Common myeloid progenitor, CD34-positive (primary cell): Measurements from ENCODE around the gene RBM39.

Experiments
- CTCF ChIA-PET: fragments of 350-600 bp; sonication (Branson Sonifier 250); formaldehyde crosslinking; loops from one replicate; lab custom pipeline; 2021; ENCODE audit warnings: antibody characterized with exemption; lab: Charles Lee
- POLR2A ChIA-PET: fragments of 350-600 bp; sonication (Branson Sonifier 250); formaldehyde crosslinking; loops from one replicate; lab custom pipeline; 2021; ENCODE audit warnings: antibody characterized with exemption; lab: Charles Lee
- DNase-seq, 3 donors: peaks; one replicate each; pipeline versions ENCODE4 v3.0.0 to v3.0.0-alpha.2; 2013
- H3K27ac ChIP-seq, 2 experiments: 1 replicate in 1 of 2; 2 replicates in 1 of 2; pipeline ENCODE4 v1.7.0; 2013; ENCODE audit warnings: inconsistent platforms in 2 of 2, low read length in 2 of 2, mild to moderate bottlenecking in 2 of 2, low read depth in 1 of 2, moderate library complexity in 1 of 2; ENCODE audit not compliant: severe bottlenecking in 2 of 2, insufficient read depth in 1 of 2, poor library complexity in 1 of 2
- H3K27me3 ChIP-seq, 5 experiments: replicated peaks in 2 of 5; 1 replicate in 3 of 5; 2 replicates in 2 of 5; pipeline versions ENCODE4 v1.6.1 to v1.7.0; 2013; ENCODE audit warnings: low read length in 4 of 5, mild to moderate bottlenecking in 2 of 5, moderate library complexity in 2 of 5, inconsistent platforms in 1 of 5; ENCODE audit not compliant: insufficient read depth in 5 of 5, control insufficient read depth in 4 of 5
- H3K36me3 ChIP-seq, 4 experiments: 1 replicate in 2 of 4; 2 replicates in 2 of 4; pipeline versions ENCODE4 v1.6.1 to v1.7.0; 2013; ENCODE audit warnings: low read length in 3 of 4, control low read depth in 1 of 4, mild to moderate bottlenecking in 1 of 4; ENCODE audit not compliant: control insufficient read depth in 4 of 4, insufficient read depth in 4 of 4
- H3K4me1 ChIP-seq, 4 experiments: 1 replicate in 3 of 4; 2 replicates in 1 of 4; pipeline versions ENCODE4 v1.6.1 to v1.7.1; 2013; ENCODE audit warnings: low read length in 3 of 4, mild to moderate bottlenecking in 3 of 4, control low read depth in 1 of 4, inconsistent platforms in 1 of 4, moderate library complexity in 1 of 4; ENCODE audit not compliant: control insufficient read depth in 4 of 4, insufficient read depth in 4 of 4; ENCODE audit errors: control extremely low read depth in 1 of 4
- H3K4me3 ChIP-seq, 7 experiments: 1 replicate in 4 of 7; 2 replicates in 3 of 7; pipeline versions ENCODE4 v1.5.1 to v1.7.0; 2013; ENCODE audit warnings: mild to moderate bottlenecking in 7 of 7, low read length in 6 of 7, moderate library complexity in 6 of 7, inconsistent platforms in 2 of 7, low read depth in 2 of 7, control low read depth in 1 of 7; ENCODE audit not compliant: insufficient read depth in 4 of 7, control insufficient read depth in 1 of 7; ENCODE audit errors: extremely low read depth in 1 of 7
- H3K9me3 ChIP-seq, 5 experiments: 1 replicate in 4 of 5; 2 replicates in 1 of 5; pipeline versions ENCODE4 v1.6.1 to v1.7.1; 2013; ENCODE audit warnings: low read length in 4 of 5, mild to moderate bottlenecking in 2 of 5, inconsistent platforms in 1 of 5, low read depth in 1 of 5, moderate library complexity in 1 of 5; ENCODE audit not compliant: control insufficient read depth in 4 of 5, insufficient read depth in 2 of 5; ENCODE audit errors: control extremely low read depth in 1 of 5
- WGBS: methylation state at CpG from one replicate; pipeline ENCODE4 v1.1.5; 2013; ENCODE audit not compliant: insufficient coverage; 5-methylcytosine and 5-hydroxymethylcytosine counted together

Gene RBM39

DNA sequence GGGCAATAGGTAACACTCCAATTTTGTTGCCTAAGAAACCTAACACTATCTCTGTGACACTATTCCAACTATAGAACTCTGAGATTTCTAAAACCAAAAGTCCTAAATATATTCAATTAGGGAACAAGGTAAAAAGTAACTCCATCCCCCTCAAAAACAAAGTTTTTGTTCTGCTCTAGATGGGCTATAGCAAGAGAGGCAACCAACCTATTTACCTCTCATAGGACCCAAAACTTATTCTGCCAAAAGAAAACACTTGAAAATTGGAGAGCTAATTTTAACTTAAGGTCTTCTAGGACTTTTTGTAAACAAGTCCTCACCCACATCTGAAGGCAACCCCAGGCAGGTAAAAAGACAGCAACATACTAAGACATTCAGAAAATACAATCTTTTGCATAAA lies 7.7 kb downstream of the RBM39 start:
- ChIA-PET POLR2A (interaction anchor here (1.1 to 2.3 kb wide), 2 partner anchors 11 to 38 kb away, joined by 3 to 6 read pairs; partner anchors contain the start of gene PHF20), CTCF (interaction anchor here (1.0 to 1.4 kb wide), 3 partner anchors 9 to 150 kb away, joined by 3 read pairs; no protein-coding TSS in a partner anchor)
- no peak for DNase-seq
- Histone ChIP-seq H3K9me3 (no peaks in the 10 kb centered on the region), H3K4me1 (peaks cover 3 to 15% (median 7%) of the 10 kb centered on the region in 4 experiments), H3K27me3 (no peaks in the 10 kb centered on the region), H3K4me3 (no peak overlapping the region), H3K36me3 (peaks cover 38 to 96% (median 70%) of the 10 kb centered on the region in 4 experiments), H3K27ac (no peak overlapping the region)

DNA sequence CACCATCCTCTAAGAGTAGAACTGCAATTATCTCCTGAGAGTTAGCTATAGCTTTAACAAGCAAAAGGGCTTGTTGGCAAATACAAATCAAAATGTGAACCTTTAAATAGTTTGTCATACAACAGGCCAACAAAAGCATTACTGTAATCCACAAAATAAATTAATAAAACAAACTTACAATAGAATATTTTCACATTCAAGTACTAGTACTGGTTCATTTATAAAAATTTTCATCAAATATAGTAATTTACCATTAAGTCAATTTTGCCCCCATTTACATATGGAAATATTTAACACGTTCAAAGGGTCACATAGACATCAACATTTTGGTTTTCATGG lies 9.4 kb downstream of the RBM39 start:
- H3K36me3 ChIP-seq = peaks cover 33 to 95% (median 65%) of the 10 kb centered on the region in 4 experiments
- DNase-seq = no peak
- H3K4me3 ChIP-seq = no peak overlapping the region
- peaks cover 0 to 4% (median 1%) of the 10 kb centered on the region in 4 experiments for H3K4me1 ChIP-seq
- H3K27me3 ChIP-seq = no peaks in the 10 kb centered on the region
- CTCF ChIA-PET = no interaction called here
- H3K27ac ChIP-seq = no peak overlapping the region
- H3K9me3 ChIP-seq = no peaks in the 10 kb centered on the region
- WGBS = 100% methylated on average over 1 of the region's 1 CpG
- POLR2A ChIA-PET = interaction anchor here (0.6 to 0.7 kb wide), 2 partner anchors 9 to 10 kb away, joined by 3 to 4 read pairs; partner anchors contain the start of gene RBM39

DNA sequence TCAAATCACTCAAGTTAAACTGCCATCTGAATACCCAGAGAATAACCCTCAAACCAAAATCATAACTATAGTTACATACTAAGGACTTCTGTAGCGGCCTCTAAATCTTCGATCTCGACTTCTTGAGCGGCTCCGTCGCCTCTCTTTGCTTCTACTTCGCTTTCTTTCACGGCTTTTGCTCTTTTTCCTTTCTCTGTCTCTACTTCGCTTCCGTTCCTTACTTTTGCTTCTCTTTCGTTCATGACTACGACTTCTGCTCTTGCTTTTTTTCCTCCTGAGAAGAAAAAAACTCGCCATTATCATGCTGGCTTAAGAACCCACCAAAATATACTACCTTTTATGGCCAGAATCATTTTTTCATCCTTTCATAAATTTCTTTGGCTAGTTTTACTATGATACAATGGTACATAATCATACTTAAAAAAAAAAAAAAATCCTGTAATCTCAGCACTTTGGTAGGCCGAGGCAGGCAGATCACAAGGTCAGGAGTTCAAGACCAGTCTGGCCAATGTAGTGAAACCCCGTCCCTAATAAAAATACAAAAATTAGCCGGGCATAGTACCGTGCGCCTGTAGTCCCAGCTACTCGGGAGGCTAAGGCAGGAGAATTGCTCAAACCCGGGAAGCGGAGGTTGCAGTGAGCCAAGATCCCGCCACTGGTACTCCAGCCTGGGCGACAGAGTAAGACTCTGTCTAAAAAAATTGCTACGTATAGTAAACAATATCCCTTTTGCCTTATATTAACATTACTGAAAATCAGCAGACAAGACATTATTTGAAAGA lies 10.0 kb downstream of the RBM39 start:
- no peak for DNase-seq
- Histone ChIP-seq H3K27ac (no peak overlapping the region), H3K36me3 (peaks cover 33 to 94% (median 67%) of the 10 kb centered on the region in 4 experiments), H3K27me3 (no peaks in the 10 kb centered on the region), H3K4me3 (no peak overlapping the region), H3K9me3 (no peaks in the 10 kb centered on the region), H3K4me1 (peaks cover 0 to 4% (median 1%) of the 10 kb centered on the region in 4 experiments)
- ChIA-PET CTCF (no interaction called here), POLR2A (interaction anchor here (0.7 kb wide), 1 partner anchor 10 kb away, joined by 3 read pairs; the partner anchor contains the start of gene RBM39)
- 95% methylated on average over 22 of the region's 24 CpGs for WGBS

DNA sequence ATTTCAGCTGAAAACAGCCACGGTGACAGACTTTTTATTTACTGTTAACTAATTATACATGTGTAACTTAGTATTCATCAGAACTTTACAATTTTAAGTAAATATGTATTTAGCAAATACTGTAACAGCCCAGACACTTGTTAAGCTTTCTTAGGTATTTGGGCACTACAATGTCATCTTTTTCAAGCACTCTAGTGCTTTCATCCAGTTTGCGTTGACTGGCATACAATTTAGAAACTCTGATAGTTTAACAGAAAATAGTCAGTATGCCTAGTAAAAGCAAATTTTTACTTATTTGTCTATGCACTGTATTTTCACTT lies 10.6 kb downstream of the RBM39 start:
- H3K36me3 ChIP-seq = peaks cover 32 to 94% (median 71%) of the 10 kb centered on the region in 4 experiments
- WGBS = no CpG with 5 or more reads among the region's 2 CpGs
- ChIA-PET POLR2A (interaction anchor here (0.9 kb wide), 1 partner anchor 40 kb away, joined by 3 read pairs; the partner anchor contains the start of gene PHF20), CTCF (interaction anchor here (1.2 kb wide), 1 partner anchor 152 kb away, joined by 3 read pairs; no protein-coding TSS in a partner anchor)
- no peaks in the 10 kb centered on the region for H3K9me3 ChIP-seq
- peaks cover 0 to 4% (median under 1%) of the 10 kb centered on the region in 4 experiments for H3K4me1 ChIP-seq
- H3K27ac ChIP-seq = no peak overlapping the region
- no peaks in the 10 kb centered on the region for H3K27me3 ChIP-seq
- H3K4me3 ChIP-seq = no peak overlapping the region
- peak in 1 of 3 donors; percentile 0 for DNase-seq

DNA sequence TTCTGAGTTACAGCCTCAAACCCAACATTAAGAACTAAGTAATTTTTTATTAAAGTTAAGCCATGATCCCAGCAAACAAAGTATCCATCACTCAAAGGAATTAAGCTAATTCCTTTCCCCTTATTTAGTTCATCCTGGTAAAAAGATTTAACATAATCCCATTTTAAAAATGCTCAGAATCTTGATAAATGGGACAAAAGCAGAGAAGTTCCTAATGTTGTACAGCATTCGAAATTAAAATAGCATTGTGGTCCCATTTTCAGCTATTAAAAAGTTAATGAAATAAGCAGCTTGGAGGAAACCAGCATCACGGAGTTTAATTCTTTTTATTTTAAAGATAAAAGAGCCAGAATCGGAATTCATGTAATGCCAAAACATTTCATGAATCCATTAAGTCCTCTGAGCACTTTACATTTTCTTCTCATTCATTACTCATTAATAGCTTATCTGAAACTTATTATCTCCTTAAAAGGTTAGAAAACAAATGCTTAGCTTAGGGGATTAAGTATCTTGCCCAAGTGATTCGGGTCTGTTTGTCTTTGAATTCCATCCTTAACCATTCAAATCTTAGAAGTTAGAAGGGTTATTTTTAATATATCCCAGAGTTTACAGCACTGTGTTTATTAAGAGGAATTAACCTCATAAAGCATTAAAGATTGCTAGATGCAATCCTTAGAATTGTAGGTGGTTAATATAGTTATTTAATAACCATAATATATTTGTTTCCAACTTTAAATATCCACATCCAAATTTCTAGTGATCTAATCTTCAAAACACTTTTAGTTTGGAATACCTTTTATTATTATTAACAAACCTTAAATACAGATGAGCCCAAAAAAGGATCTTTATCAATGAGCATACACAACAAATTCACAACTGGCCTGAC lies 11.2 kb downstream of the RBM39 start:
- DNase-seq = peak in 1 of 3 donors; percentile 0
- Histone ChIP-seq H3K4me1 (peaks cover 0 to 4% (median 0%) of the 10 kb centered on the region in 4 experiments), H3K9me3 (no peaks in the 10 kb centered on the region), H3K36me3 (peaks cover 30 to 93% (median 71%) of the 10 kb centered on the region in 4 experiments), H3K4me3 (no peak overlapping the region), H3K27me3 (no peaks in the 10 kb centered on the region), H3K27ac (no peak overlapping the region)
- POLR2A ChIA-PET = interaction anchor here (0.6 to 0.9 kb wide), 3 partner anchors 12 to 41 kb away, joined by 3 to 4 read pairs (median 3); partner anchors contain the start of genes PHF20 and RBM39
- CTCF ChIA-PET = interaction anchor here (0.8 to 3.4 kb wide), 5 partner anchors 12 to 152 kb away, joined by 3 to 17 read pairs (median 3); no protein-coding TSS in a partner anchor
- 100% methylated on average over 1 of the region's 4 CpGs for WGBS

DNA sequence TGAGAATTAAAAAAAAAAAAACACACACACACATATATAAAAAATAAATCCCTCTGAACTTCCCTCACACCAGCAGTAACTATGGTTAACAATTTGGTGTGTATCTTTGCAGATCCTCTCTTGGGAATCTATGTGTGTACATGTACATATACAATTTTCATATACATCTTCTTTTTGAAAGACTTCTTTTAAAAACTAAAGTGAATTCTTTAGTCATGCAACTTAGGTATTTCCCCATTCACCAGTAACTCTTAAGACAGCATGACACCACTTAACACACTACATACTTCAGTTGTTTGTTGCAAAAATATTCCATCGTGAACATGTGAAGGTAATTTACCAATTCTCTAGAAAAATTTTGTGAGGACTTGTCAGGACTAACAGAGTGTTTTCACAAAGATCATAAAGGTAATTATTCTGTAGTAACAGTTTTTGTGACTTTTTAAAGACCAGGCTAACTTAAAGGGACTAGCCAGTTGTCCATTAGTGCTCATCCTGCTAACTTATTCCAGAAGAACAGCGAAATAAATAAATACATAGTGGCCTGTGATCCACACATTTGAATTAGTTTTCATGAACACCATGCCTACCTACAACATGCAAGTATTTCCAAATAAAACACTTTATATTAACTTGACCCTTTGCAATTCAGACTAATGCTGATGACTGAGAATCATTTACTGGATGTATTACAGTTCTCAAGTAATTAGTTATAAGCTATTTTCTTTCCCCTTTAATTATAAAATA lies 12.1 kb downstream of the RBM39 start:
- no peak overlapping the region for H3K4me3 ChIP-seq
- 100% methylated on average over 1 of the region's 2 CpGs for WGBS
- H3K36me3 ChIP-seq = peaks cover 31 to 93% (median 71%) of the 10 kb centered on the region in 4 experiments
- H3K4me1 ChIP-seq = peaks cover 0 to 2% (median 0%) of the 10 kb centered on the region in 4 experiments
- no peaks in the 10 kb centered on the region for H3K27me3 ChIP-seq
- POLR2A ChIA-PET = interaction anchor here (0.6 to 0.9 kb wide), 4 partner anchors 12 to 138 kb away, joined by 3 to 4 read pairs (median 3); partner anchors contain the start of genes PHF20 and RBM39
- DNase-seq = peak in 1 of 3 donors; percentile 9
- CTCF ChIA-PET = interaction anchor here (0.8 to 3.4 kb wide), 5 partner anchors 11 to 153 kb away, joined by 3 to 17 read pairs (median 3); no protein-coding TSS in a partner anchor
- H3K9me3 ChIP-seq = no peaks in the 10 kb centered on the region
- H3K27ac ChIP-seq = no peak overlapping the region
